Peyer's patch (tissue), 4 donors: Measurements from ENCODE around the gene SHB.

ENCODE experiments used
- POLR2A ChIP-seq, 2 donors: fragments of 450-650 bp; IDR thresholded peaks; one replicate each; pipeline ENCODE4 v1.5.1; 2017; ENCODE audit warnings: antibody characterized with exemption in 2 of 2, mild to moderate bottlenecking in 2 of 2, moderate library complexity in 2 of 2
- TF ChIP-seq, protein P1 (sequence below), 6 experiments: fragments of 450-650 bp in 4 of 6; fragments of 200-600 bp in 2 of 6; sonication (generic) in 1 of 6; IDR thresholded peaks; one replicate each; pipeline ENCODE4 v1.5.1; 2017 to 2019; ENCODE audit warnings: antibody characterized with exemption in 6 of 6, mild to moderate bottlenecking in 3 of 6, moderate library complexity in 1 of 6

GRCh38 chr9:37946971-37947370 lies 122.1 kb downstream of the SHB start:
- TF ChIP-seq, protein P1, sequence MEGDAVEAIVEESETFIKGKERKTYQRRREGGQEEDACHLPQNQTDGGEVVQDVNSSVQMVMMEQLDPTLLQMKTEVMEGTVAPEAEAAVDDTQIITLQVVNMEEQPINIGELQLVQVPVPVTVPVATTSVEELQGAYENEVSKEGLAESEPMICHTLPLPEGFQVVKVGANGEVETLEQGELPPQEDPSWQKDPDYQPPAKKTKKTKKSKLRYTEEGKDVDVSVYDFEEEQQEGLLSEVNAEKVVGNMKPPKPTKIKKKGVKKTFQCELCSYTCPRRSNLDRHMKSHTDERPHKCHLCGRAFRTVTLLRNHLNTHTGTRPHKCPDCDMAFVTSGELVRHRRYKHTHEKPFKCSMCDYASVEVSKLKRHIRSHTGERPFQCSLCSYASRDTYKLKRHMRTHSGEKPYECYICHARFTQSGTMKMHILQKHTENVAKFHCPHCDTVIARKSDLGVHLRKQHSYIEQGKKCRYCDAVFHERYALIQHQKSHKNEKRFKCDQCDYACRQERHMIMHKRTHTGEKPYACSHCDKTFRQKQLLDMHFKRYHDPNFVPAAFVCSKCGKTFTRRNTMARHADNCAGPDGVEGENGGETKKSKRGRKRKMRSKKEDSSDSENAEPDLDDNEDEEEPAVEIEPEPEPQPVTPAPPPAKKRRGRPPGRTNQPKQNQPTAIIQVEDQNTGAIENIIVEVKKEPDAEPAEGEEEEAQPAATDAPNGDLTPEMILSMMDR (IDR thresholded peaks at IDR 0.05), result no peak
- TF ChIP-seq POLR2A (IDR thresholded peaks at IDR 0.05), result no peak
